Stomach (tissue), 4 donors: ENCODE measurements around the gene BABAM2.

Experiments used
- POLR2A ChIP-seq, 4 donors: fragments of 450-650 bp; IDR thresholded peaks; one replicate each; pipeline ENCODE4 v1.6.1; 2016; ENCODE audit warnings: antibody characterized with exemption in 4 of 4, control low read depth in 2 of 4, mild to moderate bottlenecking in 1 of 4, moderate library complexity in 1 of 4
- TF ChIP-seq, protein P1 (sequence below), 7 experiments: fragments of 450-650 bp in 4 of 7; fragments of 200-600 bp in 3 of 7; sonication (generic) in 3 of 7; IDR thresholded peaks; one replicate each; pipeline ENCODE4 v1.5.1; 2016 to 2019; ENCODE audit warnings: antibody characterized with exemption in 7 of 7, control low read depth in 2 of 7, mild to moderate bottlenecking in 1 of 7

- TF ChIP-seq, protein P1, sequence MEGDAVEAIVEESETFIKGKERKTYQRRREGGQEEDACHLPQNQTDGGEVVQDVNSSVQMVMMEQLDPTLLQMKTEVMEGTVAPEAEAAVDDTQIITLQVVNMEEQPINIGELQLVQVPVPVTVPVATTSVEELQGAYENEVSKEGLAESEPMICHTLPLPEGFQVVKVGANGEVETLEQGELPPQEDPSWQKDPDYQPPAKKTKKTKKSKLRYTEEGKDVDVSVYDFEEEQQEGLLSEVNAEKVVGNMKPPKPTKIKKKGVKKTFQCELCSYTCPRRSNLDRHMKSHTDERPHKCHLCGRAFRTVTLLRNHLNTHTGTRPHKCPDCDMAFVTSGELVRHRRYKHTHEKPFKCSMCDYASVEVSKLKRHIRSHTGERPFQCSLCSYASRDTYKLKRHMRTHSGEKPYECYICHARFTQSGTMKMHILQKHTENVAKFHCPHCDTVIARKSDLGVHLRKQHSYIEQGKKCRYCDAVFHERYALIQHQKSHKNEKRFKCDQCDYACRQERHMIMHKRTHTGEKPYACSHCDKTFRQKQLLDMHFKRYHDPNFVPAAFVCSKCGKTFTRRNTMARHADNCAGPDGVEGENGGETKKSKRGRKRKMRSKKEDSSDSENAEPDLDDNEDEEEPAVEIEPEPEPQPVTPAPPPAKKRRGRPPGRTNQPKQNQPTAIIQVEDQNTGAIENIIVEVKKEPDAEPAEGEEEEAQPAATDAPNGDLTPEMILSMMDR (IDR thresholded peaks at IDR 0.05), result no peak
- no peak for TF ChIP-seq POLR2A (IDR thresholded peaks at IDR 0.05)
These were observed 309.6 kb downstream of the BABAM2 start for GRCh38 chr2:28199995-28200679.
